ENCODE data around the gene MACROD2.

The MACROD2 gene

GRCh38 chr20:14604143-14604542, 608.8 kb downstream of the MACROD2 start:
- Histone ChIP-seq H3K36me3 (ENCODE audit: low read length) (no peaks in the 10 kb centered on the region), H3K4me3 (ENCODE audit: insufficient read depth, low read length, poor library complexity, severe bottlenecking) (no peak overlapping the region), H3K27me3 (ENCODE audit: low read length) (no peaks in the 10 kb centered on the region), H3K27ac (ENCODE audit: low read depth, low read length) (no peak overlapping the region), H3F3A (ENCODE audit: insufficient read depth) (no peaks in the 10 kb centered on the region), H4K20me1 (ENCODE audit: low read depth, low read length) (no peaks in the 10 kb centered on the region), H3K9ac (ENCODE audit: low read length) (no peak overlapping the region), H3K79me2 (ENCODE audit: insufficient read depth, low read length) (no peaks in the 10 kb centered on the region), H2AFZ (ENCODE audit: low read depth, low read length, severe bottlenecking) (no peak overlapping the region), H3K4me2 (ENCODE audit: low read depth, low read length, poor library complexity, severe bottlenecking) (no peak overlapping the region), H3K9me2 (replicated peaks; ENCODE audit: insufficient read depth, low read length) (no peaks in the 10 kb centered on the region), H3K9me3 (ENCODE audit: insufficient read depth, low read length) (no peaks in the 10 kb centered on the region)
- TF ChIP-seq CTCF (IDR thresholded peaks at IDR 0.05; ENCODE audit: insufficient read depth, low read length, poor library complexity, severe bottlenecking) (no peak), EZH2phosphoT487 (conservative IDR thresholded peaks at IDR 0.05; ENCODE audit: low read length) (no peak)

- H3K4me2 ChIP-seq (ENCODE audit: low read depth, low read length, poor library complexity, severe bottlenecking) = no peak overlapping the region
- H3K36me3 ChIP-seq (ENCODE audit: low read length) = no peaks in the 10 kb centered on the region
- H4K20me1 ChIP-seq (ENCODE audit: low read depth, low read length) = no peaks in the 10 kb centered on the region
- no peak overlapping the region for H2AFZ ChIP-seq (ENCODE audit: low read depth, low read length, severe bottlenecking)
- H3K4me3 ChIP-seq (ENCODE audit: insufficient read depth, low read length, poor library complexity, severe bottlenecking) = no peak overlapping the region
- no peak overlapping the region for H3K9ac ChIP-seq (ENCODE audit: low read length)
- H3K9me2 ChIP-seq (replicated peaks; ENCODE audit: insufficient read depth, low read length) = no peaks in the 10 kb centered on the region
- H3F3A ChIP-seq (ENCODE audit: insufficient read depth) = no peaks in the 10 kb centered on the region
- H3K79me2 ChIP-seq (ENCODE audit: insufficient read depth, low read length) = no peaks in the 10 kb centered on the region
- H3K9me3 ChIP-seq (ENCODE audit: insufficient read depth, low read length) = no peaks in the 10 kb centered on the region
- no peaks in the 10 kb centered on the region for H3K27me3 ChIP-seq (ENCODE audit: low read length)
- no peak overlapping the region for H3K27ac ChIP-seq (ENCODE audit: low read depth, low read length)
- no peak for TF ChIP-seq CTCF (IDR thresholded peaks at IDR 0.05; ENCODE audit: insufficient read depth, low read length, poor library complexity, severe bottlenecking)
- no peak for TF ChIP-seq EZH2phosphoT487 (conservative IDR thresholded peaks at IDR 0.05; ENCODE audit: low read length)
These were observed 614.3 kb downstream of the MACROD2 start for GRCh38 chr20:14609328-14610221.

- H3K9ac ChIP-seq (ENCODE audit: low read length) = no peak overlapping the region
- TF ChIP-seq EZH2phosphoT487 (conservative IDR thresholded peaks at IDR 0.05; ENCODE audit: low read length) = no peak
- H3K4me3 ChIP-seq (ENCODE audit: insufficient read depth, low read length, poor library complexity, severe bottlenecking) = no peak overlapping the region
- H3K79me2 ChIP-seq (ENCODE audit: insufficient read depth, low read length) = no peaks in the 10 kb centered on the region
- H3K27ac ChIP-seq (ENCODE audit: low read depth, low read length) = no peak overlapping the region
- H3K27me3 ChIP-seq (ENCODE audit: low read length) = no peaks in the 10 kb centered on the region
- no peaks in the 10 kb centered on the region for H3K36me3 ChIP-seq (ENCODE audit: low read length)
- no peaks in the 10 kb centered on the region for H3K9me3 ChIP-seq (ENCODE audit: insufficient read depth, low read length)
- H3K4me2 ChIP-seq (ENCODE audit: low read depth, low read length, poor library complexity, severe bottlenecking) = no peak overlapping the region
- no peak overlapping the region for H2AFZ ChIP-seq (ENCODE audit: low read depth, low read length, severe bottlenecking)
- H3K9me2 ChIP-seq (replicated peaks; ENCODE audit: insufficient read depth, low read length) = no peaks in the 10 kb centered on the region
- no peaks in the 10 kb centered on the region for H3F3A ChIP-seq (ENCODE audit: insufficient read depth)
- H4K20me1 ChIP-seq (ENCODE audit: low read depth, low read length) = no peaks in the 10 kb centered on the region
These were observed 616.2 kb downstream of the MACROD2 start for GRCh38 chr20:14611479-14611878.

- H3K9me2 ChIP-seq (replicated peaks; ENCODE audit: insufficient read depth, low read length) = no peaks in the 10 kb centered on the region
- H3K9me3 ChIP-seq (ENCODE audit: insufficient read depth, low read length) = no peaks in the 10 kb centered on the region
- TF ChIP-seq CTCF (IDR thresholded peaks at IDR 0.05; ENCODE audit: insufficient read depth, low read length, poor library complexity, severe bottlenecking) (no peak), EZH2phosphoT487 (conservative IDR thresholded peaks at IDR 0.05; ENCODE audit: low read length) (no peak)
- H3K36me3 ChIP-seq (ENCODE audit: low read length) = no peaks in the 10 kb centered on the region
- H3K9ac ChIP-seq (ENCODE audit: low read length) = no peak overlapping the region
- no peaks in the 10 kb centered on the region for H4K20me1 ChIP-seq (ENCODE audit: low read depth, low read length)
- no peaks in the 10 kb centered on the region for H3K79me2 ChIP-seq (ENCODE audit: insufficient read depth, low read length)
- H3K4me2 ChIP-seq (ENCODE audit: low read depth, low read length, poor library complexity, severe bottlenecking) = no peak overlapping the region
- no peak overlapping the region for H3K4me3 ChIP-seq (ENCODE audit: insufficient read depth, low read length, poor library complexity, severe bottlenecking)
- H2AFZ ChIP-seq (ENCODE audit: low read depth, low read length, severe bottlenecking) = no peak overlapping the region
- no peaks in the 10 kb centered on the region for H3K27me3 ChIP-seq (ENCODE audit: low read length)
- no peak overlapping the region for H3K27ac ChIP-seq (ENCODE audit: low read depth, low read length)
- H3F3A ChIP-seq (ENCODE audit: insufficient read depth) = no peaks in the 10 kb centered on the region
These were observed 617.1 kb downstream of the MACROD2 start for GRCh38 chr20:14612391-14612790.
